Measurements from ENCODE around the gene MMP3.

MMP3 gene

GRCh38 chr11:102882389-102883024 is 39.1 kb upstream of the MMP3 start:
- no peak overlapping the region for H3K27ac ChIP-seq (replicated peaks; ENCODE audit: low read length)
- no peaks in the 10 kb centered on the region for H3K36me3 ChIP-seq (replicated peaks in 1 of 2; ENCODE audit: control insufficient read depth in 2 of 2, insufficient read depth in 2 of 2, low read length in 2 of 2)
- no peak overlapping the region for H2AK5ac ChIP-seq (ENCODE audit: low read depth, low read length)
- no peak overlapping the region for H2BK15ac ChIP-seq (ENCODE audit: low read length)
- no peak overlapping the region for H4K8ac ChIP-seq (ENCODE audit: low read depth, low read length)
- no peaks in the 10 kb centered on the region for H3K9me3 ChIP-seq (replicated peaks in 1 of 2; ENCODE audit: control insufficient read depth in 2 of 2, insufficient read depth in 1 of 2, low read depth in 1 of 2, low read length in 2 of 2)
- DNase-seq (ENCODE audit: low spot score) = no peak
- H3K4me2 ChIP-seq (ENCODE audit: insufficient read depth, low read length, poor library complexity, severe bottlenecking) = no peak overlapping the region
- H4K91ac ChIP-seq (ENCODE audit: low read depth, low read length, poor library complexity) = no peak overlapping the region
- H3K23ac ChIP-seq (ENCODE audit: low read depth, low read length, poor library complexity) = no peak overlapping the region
- no peak overlapping the region for H2BK5ac ChIP-seq (ENCODE audit: low read length)
- no peak overlapping the region for H3K9ac ChIP-seq (ENCODE audit: low read depth, low read length, poor library complexity)
- H3K4me3 ChIP-seq (ENCODE audit: low read length in 2 of 2) = no peak overlapping the region
- H2BK12ac ChIP-seq (ENCODE audit: low read length) = no peak overlapping the region
- H3K27me3 ChIP-seq (ENCODE audit: control insufficient read depth in 3 of 3, insufficient read depth in 3 of 3, low read depth in 1 of 3, low read length in 3 of 3) = no peaks in the 10 kb centered on the region
- H3K79me1 ChIP-seq (ENCODE audit: low read depth, low read length) = no peaks in the 10 kb centered on the region
- H3K4me1 ChIP-seq (ENCODE audit: control insufficient read depth in 2 of 2, insufficient read depth in 1 of 2, low read depth in 1 of 2, low read length in 2 of 2) = no peaks in the 10 kb centered on the region
- H3K4ac ChIP-seq (ENCODE audit: low read length) = no peak overlapping the region
- no peak overlapping the region for H3K14ac ChIP-seq (ENCODE audit: low read length)
- no peak overlapping the region for H2BK120ac ChIP-seq (ENCODE audit: low read depth, low read length)
- no peak overlapping the region for H2AFZ ChIP-seq (ENCODE audit: low read length)
- no peak overlapping the region for H3K18ac ChIP-seq (ENCODE audit: low read length)
- no CpG with 5 or more reads among the region's 4 CpGs for WGBS, 2 donors (ENCODE audit: extremely low coverage in 2 of 2, insufficient read length in 2 of 2, insufficient replicate concordance in 1 of 2)

- Histone ChIP-seq H3K79me1 (ENCODE audit: low read depth, low read length) (no peaks in the 10 kb centered on the region), H2AK5ac (ENCODE audit: low read depth, low read length) (no peak overlapping the region), H2AFZ (ENCODE audit: low read length) (no peak overlapping the region), H3K4ac (ENCODE audit: low read length) (no peak overlapping the region), H3K27ac (replicated peaks; ENCODE audit: low read length) (no peak overlapping the region), H3K18ac (ENCODE audit: low read length) (no peak overlapping the region), H3K9me3 (replicated peaks in 1 of 2; ENCODE audit: control insufficient read depth in 2 of 2, insufficient read depth in 1 of 2, low read depth in 1 of 2, low read length in 2 of 2) (no peaks in the 10 kb centered on the region), H3K27me3 (ENCODE audit: control insufficient read depth in 3 of 3, insufficient read depth in 3 of 3, low read depth in 1 of 3, low read length in 3 of 3) (no peaks in the 10 kb centered on the region), H3K36me3 (replicated peaks in 1 of 2; ENCODE audit: control insufficient read depth in 2 of 2, insufficient read depth in 2 of 2, low read length in 2 of 2) (no peaks in the 10 kb centered on the region), H3K23ac (ENCODE audit: low read depth, low read length, poor library complexity) (no peak overlapping the region), H3K9ac (ENCODE audit: low read depth, low read length, poor library complexity) (no peak overlapping the region), H2BK15ac (ENCODE audit: low read length) (no peak overlapping the region), H3K4me1 (ENCODE audit: control insufficient read depth in 2 of 2, insufficient read depth in 1 of 2, low read depth in 1 of 2, low read length in 2 of 2) (no peaks in the 10 kb centered on the region), H4K8ac (ENCODE audit: low read depth, low read length) (no peak overlapping the region), H2BK5ac (ENCODE audit: low read length) (no peak overlapping the region), H3K4me3 (ENCODE audit: low read length in 2 of 2) (no peak overlapping the region), H2BK120ac (ENCODE audit: low read depth, low read length) (no peak overlapping the region), H2BK12ac (ENCODE audit: low read length) (no peak overlapping the region), H4K91ac (ENCODE audit: low read depth, low read length, poor library complexity) (no peak overlapping the region), H3K4me2 (ENCODE audit: insufficient read depth, low read length, poor library complexity, severe bottlenecking) (no peak overlapping the region), H3K14ac (ENCODE audit: low read length) (no peak overlapping the region)
- no peak for DNase-seq (ENCODE audit: low spot score)
- WGBS, 2 donors (ENCODE audit: extremely low coverage in 2 of 2, insufficient read length in 2 of 2, insufficient replicate concordance in 1 of 2) = no CpG with 5 or more reads among the region's 5 CpGs
These were observed 36.4 kb upstream of the MMP3 start for GRCh38 chr11:102879801-102880200.

GRCh38 chr11:102878595-102878994 is 35.2 kb upstream of the MMP3 start:
- Histone ChIP-seq H3K4me1 (ENCODE audit: control insufficient read depth in 2 of 2, insufficient read depth in 1 of 2, low read depth in 1 of 2, low read length in 2 of 2) (no peaks in the 10 kb centered on the region), H3K79me1 (ENCODE audit: low read depth, low read length) (no peaks in the 10 kb centered on the region), H3K4ac (ENCODE audit: low read length) (no peak overlapping the region), H2AK5ac (ENCODE audit: low read depth, low read length) (no peak overlapping the region), H2BK15ac (ENCODE audit: low read length) (no peak overlapping the region), H3K27me3 (ENCODE audit: control insufficient read depth in 3 of 3, insufficient read depth in 3 of 3, low read depth in 1 of 3, low read length in 3 of 3) (no peaks in the 10 kb centered on the region), H3K9me3 (replicated peaks in 1 of 2; ENCODE audit: control insufficient read depth in 2 of 2, insufficient read depth in 1 of 2, low read depth in 1 of 2, low read length in 2 of 2) (no peaks in the 10 kb centered on the region), H3K4me2 (ENCODE audit: insufficient read depth, low read length, poor library complexity, severe bottlenecking) (no peak overlapping the region), H3K4me3 (ENCODE audit: low read length in 2 of 2) (no peak overlapping the region), H2BK5ac (ENCODE audit: low read length) (no peak overlapping the region), H2AFZ (ENCODE audit: low read length) (no peak overlapping the region), H2BK120ac (ENCODE audit: low read depth, low read length) (no peak overlapping the region), H3K9ac (ENCODE audit: low read depth, low read length, poor library complexity) (no peak overlapping the region), H3K36me3 (replicated peaks in 1 of 2; ENCODE audit: control insufficient read depth in 2 of 2, insufficient read depth in 2 of 2, low read length in 2 of 2) (no peaks in the 10 kb centered on the region), H4K91ac (ENCODE audit: low read depth, low read length, poor library complexity) (no peak overlapping the region), H3K18ac (ENCODE audit: low read length) (no peak overlapping the region), H4K8ac (ENCODE audit: low read depth, low read length) (no peak overlapping the region), H3K14ac (ENCODE audit: low read length) (no peak overlapping the region), H3K27ac (replicated peaks; ENCODE audit: low read length) (no peak overlapping the region), H2BK12ac (ENCODE audit: low read length) (no peak overlapping the region), H3K23ac (ENCODE audit: low read depth, low read length, poor library complexity) (no peak overlapping the region)
- no CpG with 5 or more reads among the region's 2 CpGs for WGBS, 2 donors (ENCODE audit: extremely low coverage in 2 of 2, insufficient read length in 2 of 2, insufficient replicate concordance in 1 of 2)
- no peak for DNase-seq (ENCODE audit: low spot score)

- Histone ChIP-seq H3K18ac (ENCODE audit: low read length) (no peak within 1 kb of the TSS), H3K79me1 (ENCODE audit: low read depth, low read length) (no peaks in the 10 kb centered on the region), H3K4me3 (ENCODE audit: low read length in 2 of 2) (no peak within 1 kb of the TSS), H3K9ac (ENCODE audit: low read depth, low read length, poor library complexity) (no peak within 1 kb of the TSS), H3K23ac (ENCODE audit: low read depth, low read length, poor library complexity) (no peak within 1 kb of the TSS), H3K9me3 (replicated peaks in 1 of 2; ENCODE audit: control insufficient read depth in 2 of 2, insufficient read depth in 1 of 2, low read depth in 1 of 2, low read length in 2 of 2) (no peaks in the 10 kb centered on the region), H2BK15ac (ENCODE audit: low read length) (no peak within 1 kb of the TSS), H3K4me2 (ENCODE audit: insufficient read depth, low read length, poor library complexity, severe bottlenecking) (no peak within 1 kb of the TSS), H2BK12ac (ENCODE audit: low read length) (no peak within 1 kb of the TSS), H4K91ac (ENCODE audit: low read depth, low read length, poor library complexity) (no peak within 1 kb of the TSS), H2BK5ac (ENCODE audit: low read length) (no peak within 1 kb of the TSS), H2AFZ (ENCODE audit: low read length) (no peak within 1 kb of the TSS), H4K8ac (ENCODE audit: low read depth, low read length) (no peak within 1 kb of the TSS), H2AK5ac (ENCODE audit: low read depth, low read length) (no peak within 1 kb of the TSS), H3K4ac (ENCODE audit: low read length) (no peak within 1 kb of the TSS), H3K36me3 (replicated peaks in 1 of 2; ENCODE audit: control insufficient read depth in 2 of 2, insufficient read depth in 2 of 2, low read length in 2 of 2) (no peaks in the 10 kb centered on the region), H3K27ac (replicated peaks; ENCODE audit: low read length) (no peak within 1 kb of the TSS), H2BK120ac (ENCODE audit: low read depth, low read length) (no peak within 1 kb of the TSS), H3K14ac (ENCODE audit: low read length) (no peak within 1 kb of the TSS), H3K4me1 (ENCODE audit: control insufficient read depth in 2 of 2, insufficient read depth in 1 of 2, low read depth in 1 of 2, low read length in 2 of 2) (no peaks in the 10 kb centered on the region), H3K27me3 (ENCODE audit: control insufficient read depth in 3 of 3, insufficient read depth in 3 of 3, low read depth in 1 of 3, low read length in 3 of 3) (no peaks in the 10 kb centered on the region)
- no peak for DNase-seq (ENCODE audit: low spot score)
- no CpG with 5 or more reads among the region's 4 CpGs for WGBS, 2 donors (ENCODE audit: extremely low coverage in 2 of 2, insufficient read length in 2 of 2, insufficient replicate concordance in 1 of 2)
These were observed 31.4 kb upstream of the MMP3 start, which contains the start of gene MMP12 for GRCh38 chr11:102874852-102875251. Gene MMP12 (minus strand): TSS chr11:102874982. CDS start chr11:102874937, 45 bp downstream.

Data from neuronal stem cell (in vitro differentiated cells).